ENCODE measurements around the gene CDK14. TPM values are rescaled to one million over a fixed set of nuclear protein-coding genes. Genes with fewer than 3 reads are reported as not detected.

CDK14 gene
- total RNA-seq (2022; extraction: Qiagen RNA extraction), result 0.12 to 0.34 TPM (median 0.23 TPM) in 5 replicates

DNA sequence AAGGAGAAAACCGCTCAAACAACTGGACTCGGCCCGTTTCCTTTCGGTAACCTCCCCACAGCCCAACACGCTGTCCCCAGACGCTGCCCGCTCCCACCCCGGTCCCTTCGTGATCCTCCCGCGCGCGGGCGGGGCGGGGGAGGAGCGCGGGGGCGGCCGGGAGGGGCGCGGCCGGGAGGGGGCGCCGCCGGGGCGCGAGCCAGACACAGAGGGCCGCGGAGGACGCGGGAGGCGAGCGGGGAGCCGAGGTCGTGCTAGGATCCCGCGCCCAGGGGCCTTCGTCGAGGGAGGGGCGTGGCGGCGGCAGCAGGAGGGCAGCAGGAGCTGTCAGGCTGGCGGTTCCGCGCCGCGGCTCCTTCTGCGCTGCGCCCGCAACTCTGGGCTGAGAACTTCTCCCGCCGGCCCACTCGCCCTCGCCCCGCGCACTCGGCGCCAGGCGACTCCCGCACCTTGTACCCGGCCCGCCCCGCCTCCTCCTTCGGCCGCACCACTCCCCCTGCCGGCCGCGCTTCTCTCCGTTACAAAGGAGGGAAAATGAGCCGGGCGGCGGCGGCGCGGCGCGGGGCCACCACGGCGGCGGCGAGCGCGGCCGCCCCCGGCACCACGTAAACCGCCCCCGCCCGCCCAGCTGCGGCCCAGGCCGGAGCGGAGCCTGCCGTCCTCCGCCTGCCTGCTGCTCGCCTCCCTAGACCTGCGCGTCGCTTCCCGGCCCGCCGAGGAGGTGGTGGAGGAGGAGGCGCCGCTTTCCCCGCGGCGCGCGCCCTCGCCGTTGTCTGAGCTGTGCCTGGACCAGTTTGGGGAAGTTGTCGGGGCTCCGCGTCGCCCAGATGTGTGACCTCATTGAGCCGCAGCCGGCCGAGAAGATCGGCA lies at the start of gene CDK14:
CDK14 (plus strand) TSS at position 521 of the 870 bp plus-strand sequence; CDS start at position 828, 307 bp downstream.

Other genes with a start within 250 kb of the CDK14 start
- 25.1 to 29.7 TPM (median 27.3 TPM) in 5 replicates for gene GTPBP10, start 249.6 kb upstream of the CDK14 start, total RNA-seq (2022; extraction: Qiagen RNA extraction)
- 31.5 to 38.0 TPM (median 35.8 TPM) in 5 replicates for gene CLDN12, start 192.9 kb upstream of the CDK14 start, total RNA-seq (2022; extraction: Qiagen RNA extraction)
- gene PTTG1IP2, start 126.7 kb upstream of the CDK14 start, total RNA-seq (2022; extraction: Qiagen RNA extraction), result not detected in 5 replicates

All from A549 treated with AZD2906 at 1 μM for 4 hours (cell line).